ENCODE measurements around the gene LINC00305. TPM values are rescaled to one million over a fixed set of nuclear protein-coding genes. Genes with fewer than 3 reads are reported as not detected.

The LINC00305 gene
- total and polyA plus RNA-seq, 2 donors (not counting 3 experiments of a cell fraction or from before 2014, with no cell fraction given) = not detected

DNA sequence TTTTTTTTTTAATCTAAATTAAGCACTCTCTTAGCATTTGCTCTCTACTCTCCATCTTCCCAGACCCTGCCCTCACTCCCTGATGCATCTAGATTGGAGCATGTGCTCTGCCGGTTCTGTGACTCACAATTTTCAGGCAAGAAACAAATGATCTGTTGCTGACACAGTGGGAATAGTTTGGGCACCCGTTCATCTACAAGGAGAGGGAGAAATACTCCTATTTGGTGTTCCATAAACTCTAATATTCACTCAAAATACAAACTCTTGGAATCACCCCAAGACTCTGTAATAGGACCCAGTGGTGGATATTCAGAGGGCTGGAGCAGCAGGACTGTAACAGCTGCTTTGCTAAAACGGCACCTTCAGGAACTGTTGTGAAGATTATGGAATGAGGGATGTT is 37.1 kb upstream of the LINC00305 start:
- Histone ChIP-seq H4K20me1 (replicated peaks; ENCODE audit: control insufficient read depth, extremely low read depth, insufficient read depth, low read length) (no peaks in the 10 kb centered on the region), H3K9me3 (replicated peaks; ENCODE audit: control insufficient read depth, insufficient read depth, low read length) (no peaks in the 10 kb centered on the region), H3K4me2 (ENCODE audit: insufficient read depth, low read length) (no peak overlapping the region), H3K27me3 (ENCODE audit: control insufficient read depth in 2 of 2, insufficient read depth in 2 of 2, low read length in 2 of 2) (no peaks in the 10 kb centered on the region), H2AFZ (ENCODE audit: low read depth, low read length) (no peak overlapping the region), H3K27ac (ENCODE audit: insufficient read depth, low read depth, low read length) (no peak overlapping the region), H3K36me3 (ENCODE audit: control insufficient read depth in 2 of 2, extremely low read depth in 1 of 2, insufficient read depth in 2 of 2, low read length in 2 of 2) (no peaks in the 10 kb centered on the region), H3K79me2 (ENCODE audit: control insufficient read depth, insufficient read depth, low read length) (no peaks in the 10 kb centered on the region), H3K4me1 (ENCODE audit: control insufficient read depth, extremely low read depth, insufficient read depth, low read length) (no peaks in the 10 kb centered on the region), H3K9ac (replicated peaks; ENCODE audit: extremely low read depth, insufficient read depth, low read length) (no peak overlapping the region), H3K9me1 (replicated peaks; ENCODE audit: control insufficient read depth, extremely low read depth, insufficient read depth, low read length) (no peaks in the 10 kb centered on the region), H3K4me3 (replicated peaks in 1 of 3; ENCODE audit: insufficient read depth in 1 of 3, low read depth in 1 of 3, low read length in 3 of 3) (no peak overlapping the region)
- no peak for DNase-seq (ENCODE audit: low read depth, low spot score)
- CTCF ChIA-PET = no interaction called here
- TF ChIP-seq MYC (IDR thresholded peaks at IDR 0.05; ENCODE audit: low read depth, low read length) = no peak
- no peak for TF ChIP-seq EZH2 (IDR thresholded peaks at IDR 0.05; ENCODE audit: borderline replicate concordance, low read depth, low read length, severe bottlenecking)
- TF ChIP-seq POLR2A (IDR thresholded peaks at IDR 0.05; ENCODE audit: low read depth, low read length) = no peak
- TF ChIP-seq, protein P1, sequence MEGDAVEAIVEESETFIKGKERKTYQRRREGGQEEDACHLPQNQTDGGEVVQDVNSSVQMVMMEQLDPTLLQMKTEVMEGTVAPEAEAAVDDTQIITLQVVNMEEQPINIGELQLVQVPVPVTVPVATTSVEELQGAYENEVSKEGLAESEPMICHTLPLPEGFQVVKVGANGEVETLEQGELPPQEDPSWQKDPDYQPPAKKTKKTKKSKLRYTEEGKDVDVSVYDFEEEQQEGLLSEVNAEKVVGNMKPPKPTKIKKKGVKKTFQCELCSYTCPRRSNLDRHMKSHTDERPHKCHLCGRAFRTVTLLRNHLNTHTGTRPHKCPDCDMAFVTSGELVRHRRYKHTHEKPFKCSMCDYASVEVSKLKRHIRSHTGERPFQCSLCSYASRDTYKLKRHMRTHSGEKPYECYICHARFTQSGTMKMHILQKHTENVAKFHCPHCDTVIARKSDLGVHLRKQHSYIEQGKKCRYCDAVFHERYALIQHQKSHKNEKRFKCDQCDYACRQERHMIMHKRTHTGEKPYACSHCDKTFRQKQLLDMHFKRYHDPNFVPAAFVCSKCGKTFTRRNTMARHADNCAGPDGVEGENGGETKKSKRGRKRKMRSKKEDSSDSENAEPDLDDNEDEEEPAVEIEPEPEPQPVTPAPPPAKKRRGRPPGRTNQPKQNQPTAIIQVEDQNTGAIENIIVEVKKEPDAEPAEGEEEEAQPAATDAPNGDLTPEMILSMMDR (IDR thresholded peaks at IDR 0.05; ENCODE audit: extremely low read depth in 1 of 2, insufficient read depth in 1 of 2, low read depth in 1 of 2, low read length in 2 of 2) = no peak
- no peak for TF ChIP-seq GATA2 (IDR thresholded peaks at IDR 0.05; ENCODE audit: insufficient read depth, insufficient read length, low read depth, low read length)
- TF ChIP-seq JUN (IDR thresholded peaks at IDR 0.05; ENCODE audit: borderline replicate concordance, insufficient read depth, insufficient read length, low read depth) = no peak
- TF ChIP-seq, protein P2, sequence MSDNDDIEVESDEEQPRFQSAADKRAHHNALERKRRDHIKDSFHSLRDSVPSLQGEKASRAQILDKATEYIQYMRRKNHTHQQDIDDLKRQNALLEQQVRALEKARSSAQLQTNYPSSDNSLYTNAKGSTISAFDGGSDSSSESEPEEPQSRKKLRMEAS (IDR thresholded peaks at IDR 0.05; ENCODE audit: insufficient read depth, insufficient read length) = no peak
- TF ChIP-seq FOS (IDR thresholded peaks at IDR 0.05; ENCODE audit: borderline replicate concordance, insufficient read depth, low read length) = no peak
- no peak for TF ChIP-seq POLR2AphosphoS5 (IDR thresholded peaks at IDR 0.05; ENCODE audit: insufficient read depth, low read depth, low read length)
- POLR2A ChIA-PET = no interaction called here
- intact Hi-C loops (cut with micrococcal nuclease) = no loop called here
- no TSS peak for BruUV-seq (replicated peaks)
- FAIRE-seq = no peak
- dilution Hi-C loops (cut with MboI; ENCODE audit: extremely low pct_ligation_motif_present, low sequenced_read_pairs) = no loop called here

All from endothelial cell of umbilical vein (primary cell).